Loucy (cell line): ENCODE data around the gene ATG7.

Experiments
- H2AFZ ChIP-seq: fragments of 200-600 bp; sonication (generic); 2 replicates; pipeline ENCODE4 v1.6.0; 2016; ENCODE audit warnings: antibody characterized with exemption, mild to moderate bottlenecking, low read length, moderate library complexity
- H3F3A ChIP-seq: fragments of 200-600 bp; 2 replicates; pipeline ENCODE4 v1.6.0; 2016; ENCODE audit warnings: antibody characterized with exemption, low read depth, mild to moderate bottlenecking
- H3K27me3 ChIP-seq: fragments of 200-600 bp; sonication (generic); 2 replicates; pipeline ENCODE4 v1.6.1; 2014; ENCODE audit warnings: low read length, mild to moderate bottlenecking; ENCODE audit not compliant: insufficient read depth, poor library complexity, severe bottlenecking
- H3K36me3 ChIP-seq: fragments of 200-600 bp; sonication (generic); 2 replicates; pipeline ENCODE4 v1.6.1; 2016; ENCODE audit warnings: low read length; ENCODE audit not compliant: insufficient read depth
- H3K4me1 ChIP-seq: fragments of 200-600 bp; sonication (generic); 2 replicates; pipeline ENCODE4 v1.5.1; 2014; ENCODE audit warnings: low read length, mild to moderate bottlenecking; ENCODE audit not compliant: insufficient read depth, poor library complexity, severe bottlenecking
- H3K4me2 ChIP-seq: fragments of 200-600 bp; sonication (generic); 2 replicates; pipeline ENCODE4 v1.6.0; 2014; ENCODE audit warnings: antibody characterized with exemption, low read length, low read depth, mild to moderate bottlenecking; ENCODE audit not compliant: poor library complexity, severe bottlenecking
- H3K4me3 ChIP-seq: fragments of 200-600 bp; sonication (generic); 2 replicates; pipeline ENCODE4 v1.5.1; 2014; ENCODE audit warnings: low read length, mild to moderate bottlenecking, mixed read lengths; ENCODE audit not compliant: poor library complexity, severe bottlenecking
- H3K79me2 ChIP-seq: fragments of 200-600 bp; sonication (generic); 2 replicates; pipeline ENCODE4 v1.6.1; 2014; ENCODE audit warnings: low read length; ENCODE audit not compliant: insufficient read depth
- H3K9ac ChIP-seq: fragments of 200-600 bp; sonication (generic); 2 replicates; pipeline ENCODE4 v1.6.0; 2014; ENCODE audit warnings: mild to moderate bottlenecking, low read depth, low read length, moderate library complexity; ENCODE audit not compliant: poor library complexity, severe bottlenecking
- H3K9me2 ChIP-seq: fragments of 200-600 bp; sonication (generic); replicated peaks from 2 replicates; pipeline ENCODE4 v1.6.1; 2016; ENCODE audit warnings: low read depth, low read length, mixed read lengths
- H3K9me3 ChIP-seq: fragments of 200-600 bp; sonication (generic); 2 replicates; pipeline ENCODE4 v1.6.1; 2014; ENCODE audit warnings: mild to moderate bottlenecking, antibody characterized with exemption, low read length, low read depth; ENCODE audit not compliant: insufficient read depth
- H4K20me1 ChIP-seq: fragments of 200-600 bp; sonication (generic); 2 replicates; pipeline ENCODE4 v1.6.0; 2014; ENCODE audit warnings: antibody characterized with exemption, low read length, mild to moderate bottlenecking; ENCODE audit not compliant: insufficient read depth, poor library complexity, severe bottlenecking
- EZH2phosphoT487 ChIP-seq: fragments of 200-600 bp; IDR thresholded peaks from 2 replicates; pipeline ENCODE4 v1.6.1; 2018; ENCODE audit warnings: antibody characterized with exemption, mild to moderate bottlenecking, moderate library complexity, borderline replicate concordance
- TF ChIP-seq, protein P1 (sequence below): fragments of 200-600 bp; sonication (generic); conservative IDR thresholded peaks from 2 replicates; pipeline ENCODE4 v1.5.1; 2014; ENCODE audit warnings: mild to moderate bottlenecking, antibody characterized with exemption, low read length

The ATG7 gene

DNA sequence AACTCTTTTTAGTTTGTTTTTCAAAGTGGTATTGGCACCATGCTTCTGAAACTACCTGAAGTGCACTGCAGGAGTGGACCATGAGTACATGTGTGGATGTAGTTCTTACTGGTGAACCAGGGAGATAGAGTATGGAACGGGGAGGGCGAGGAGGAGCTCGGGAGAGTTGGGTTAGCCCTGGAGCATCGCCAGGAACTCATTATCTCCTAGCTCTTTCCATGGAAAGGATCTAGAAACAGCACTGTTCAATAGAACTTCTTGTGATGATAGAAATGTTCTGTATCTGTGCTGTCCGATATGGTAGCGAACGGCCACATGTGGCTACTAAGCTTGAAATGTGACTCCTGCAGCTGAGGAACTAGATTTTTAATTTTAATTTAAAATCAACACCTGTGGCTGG, 324.2 kb downstream of the ATG7 start:
- peaks cover 78% of the 10 kb centered on the region for H3K36me3 ChIP-seq
- no peaks in the 10 kb centered on the region for H3K27me3 ChIP-seq
- no peaks in the 10 kb centered on the region for H3K9me2 ChIP-seq
- H3K4me2 ChIP-seq: no peak overlapping the region
- peaks cover 85% of the 10 kb centered on the region for H4K20me1 ChIP-seq
- peaks cover 94% of the 10 kb centered on the region for H3K79me2 ChIP-seq
- H3K4me3 ChIP-seq: no peak overlapping the region
- no peak for TF ChIP-seq EZH2phosphoT487
- TF ChIP-seq, protein P1, sequence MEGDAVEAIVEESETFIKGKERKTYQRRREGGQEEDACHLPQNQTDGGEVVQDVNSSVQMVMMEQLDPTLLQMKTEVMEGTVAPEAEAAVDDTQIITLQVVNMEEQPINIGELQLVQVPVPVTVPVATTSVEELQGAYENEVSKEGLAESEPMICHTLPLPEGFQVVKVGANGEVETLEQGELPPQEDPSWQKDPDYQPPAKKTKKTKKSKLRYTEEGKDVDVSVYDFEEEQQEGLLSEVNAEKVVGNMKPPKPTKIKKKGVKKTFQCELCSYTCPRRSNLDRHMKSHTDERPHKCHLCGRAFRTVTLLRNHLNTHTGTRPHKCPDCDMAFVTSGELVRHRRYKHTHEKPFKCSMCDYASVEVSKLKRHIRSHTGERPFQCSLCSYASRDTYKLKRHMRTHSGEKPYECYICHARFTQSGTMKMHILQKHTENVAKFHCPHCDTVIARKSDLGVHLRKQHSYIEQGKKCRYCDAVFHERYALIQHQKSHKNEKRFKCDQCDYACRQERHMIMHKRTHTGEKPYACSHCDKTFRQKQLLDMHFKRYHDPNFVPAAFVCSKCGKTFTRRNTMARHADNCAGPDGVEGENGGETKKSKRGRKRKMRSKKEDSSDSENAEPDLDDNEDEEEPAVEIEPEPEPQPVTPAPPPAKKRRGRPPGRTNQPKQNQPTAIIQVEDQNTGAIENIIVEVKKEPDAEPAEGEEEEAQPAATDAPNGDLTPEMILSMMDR: no peak
- no peaks in the 10 kb centered on the region for H3K9me3 ChIP-seq
- no peak overlapping the region for H2AFZ ChIP-seq
- no peaks in the 10 kb centered on the region for H3F3A ChIP-seq
- no peak overlapping the region for H3K9ac ChIP-seq
- H3K4me1 ChIP-seq: no peaks in the 10 kb centered on the region

DNA sequence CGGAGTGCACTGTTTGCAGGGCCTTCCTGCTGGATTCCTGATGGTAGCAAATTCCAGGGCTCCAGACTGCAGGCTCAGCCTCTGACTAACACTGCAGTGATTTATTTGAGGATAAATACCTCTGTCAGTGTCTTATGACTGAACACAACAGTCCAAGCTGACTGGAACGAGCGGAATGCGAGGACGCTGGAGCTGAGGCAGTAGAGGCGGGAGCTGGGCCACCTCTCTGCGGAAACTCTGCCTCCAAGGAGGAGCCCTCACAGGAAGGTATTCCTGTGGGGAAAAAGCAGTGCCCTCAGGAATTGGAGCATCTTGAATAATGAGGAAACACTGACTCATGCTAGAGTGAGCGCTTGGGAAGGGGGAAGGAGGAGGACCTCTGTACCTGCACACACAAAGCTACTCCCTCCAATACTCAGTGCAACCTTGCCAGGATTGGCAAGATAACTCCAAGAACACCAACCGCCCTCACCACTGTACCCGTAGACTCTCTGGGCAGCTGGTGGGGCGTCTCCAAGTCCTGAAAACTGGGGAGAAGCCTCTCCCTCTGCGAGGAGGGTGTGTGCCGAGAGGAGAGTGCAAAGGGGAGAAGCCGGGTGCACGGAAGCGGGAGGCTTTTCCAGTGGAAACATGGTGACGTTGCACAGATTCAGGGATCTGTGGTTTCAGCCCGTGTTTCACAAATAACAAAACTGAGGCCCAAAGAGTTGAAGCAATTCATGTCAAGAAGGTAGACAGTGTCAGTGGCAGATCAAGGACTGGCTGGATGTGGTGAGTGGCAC, 328.5 kb downstream of the ATG7 start:
- no peak for TF ChIP-seq EZH2phosphoT487
- TF ChIP-seq, protein P1: no peak
- H3K36me3 ChIP-seq: peaks cover 71% of the 10 kb centered on the region
- no peak overlapping the region for H3K4me2 ChIP-seq
- no peaks in the 10 kb centered on the region for H3K9me3 ChIP-seq
- no peaks in the 10 kb centered on the region for H3K4me1 ChIP-seq
- H3K9me2 ChIP-seq: no peaks in the 10 kb centered on the region
- H3K4me3 ChIP-seq: no peak overlapping the region
- H2AFZ ChIP-seq: no peak overlapping the region
- H4K20me1 ChIP-seq: peaks cover 92% of the 10 kb centered on the region
- H3K27me3 ChIP-seq: no peaks in the 10 kb centered on the region
- H3K9ac ChIP-seq: no peak overlapping the region
- H3F3A ChIP-seq: no peaks in the 10 kb centered on the region
- H3K79me2 ChIP-seq: peaks cover 96% of the 10 kb centered on the region

DNA sequence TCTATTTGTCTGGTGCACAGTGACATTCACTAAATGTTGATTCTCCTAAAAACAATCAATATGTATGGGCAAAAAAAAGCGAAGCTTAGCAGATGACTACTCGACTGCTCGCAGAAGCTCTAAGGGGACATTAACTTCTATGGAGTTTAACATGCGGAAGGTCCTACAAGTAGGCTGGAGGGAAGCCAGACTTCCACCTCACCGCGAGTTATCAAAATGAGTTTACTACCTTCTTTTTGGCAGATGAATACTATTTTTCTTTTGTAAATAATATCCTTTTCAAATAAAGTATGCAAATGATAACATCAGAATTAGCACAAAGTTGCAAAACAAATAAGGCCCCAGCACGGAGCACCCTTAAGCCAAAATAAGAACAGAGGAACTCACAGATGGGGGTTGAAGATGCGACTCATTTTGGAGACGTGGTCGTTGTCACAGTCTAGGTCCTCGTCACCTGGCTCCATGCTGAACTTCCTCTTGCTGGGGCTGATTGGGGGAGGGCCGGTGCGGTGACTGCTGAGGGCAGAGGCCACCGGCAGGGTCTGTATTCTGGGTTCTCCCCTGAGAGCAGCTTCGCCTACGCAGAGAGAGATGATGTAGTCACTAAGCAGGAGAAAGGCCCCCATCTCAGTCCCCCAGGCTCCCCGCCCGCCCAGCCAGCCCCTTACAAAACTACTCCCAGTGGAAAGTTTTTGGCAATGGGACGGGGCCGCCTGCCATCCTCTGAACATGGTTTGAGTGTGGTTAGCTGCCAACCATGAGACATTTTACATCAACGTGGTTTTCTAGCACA, 329.4 kb downstream of the ATG7 start:
- TF ChIP-seq, protein P1: no peak
- no peak for TF ChIP-seq EZH2phosphoT487
- Histone ChIP-seq H3F3A (no peaks in the 10 kb centered on the region), H3K36me3 (peaks cover 69% of the 10 kb centered on the region), H3K9me2 (no peaks in the 10 kb centered on the region), H3K4me2 (no peak overlapping the region), H3K4me3 (no peak overlapping the region), H3K9me3 (no peaks in the 10 kb centered on the region), H3K4me1 (no peaks in the 10 kb centered on the region), H2AFZ (no peak overlapping the region), H3K9ac (no peak overlapping the region), H3K79me2 (peaks cover 97% of the 10 kb centered on the region), H4K20me1 (peaks cover 93% of the 10 kb centered on the region), H3K27me3 (no peaks in the 10 kb centered on the region)
